ENCODE measurements around the gene SSBP4.

- TF ChIP-seq EZH2 (IDR thresholded peaks at IDR 0.05) (no peak), POLR2AphosphoS5 (IDR thresholded peaks at IDR 0.05; ENCODE audit: borderline replicate concordance, low read depth, low read length) (no peak; the same call in 1 of the 2 replicates), FOXP2 (optimal IDR thresholded peaks at IDR 0.05; ENCODE audit: control extremely low read depth, extremely low read length, insufficient read depth) (no peak)
Measured at GRCh38 chr19:18433015-18433691, 14.0 kb downstream of the SSBP4 start.

Data from SK-N-MC (cell line).